ENCODE measurements around the gene G6PC1. TPM values are rescaled to one million over a fixed set of nuclear protein-coding genes. Genes with fewer than 3 reads are reported as not detected.
"Not testable (repeated sequence)": the region's sequence is repeated elsewhere in the genome, so short reads cannot be mapped to it uniquely, and the experiment has no call there.

G6PC1 gene
- total RNA-seq, 1 experiment from 2014 or later: not detected

DNA sequence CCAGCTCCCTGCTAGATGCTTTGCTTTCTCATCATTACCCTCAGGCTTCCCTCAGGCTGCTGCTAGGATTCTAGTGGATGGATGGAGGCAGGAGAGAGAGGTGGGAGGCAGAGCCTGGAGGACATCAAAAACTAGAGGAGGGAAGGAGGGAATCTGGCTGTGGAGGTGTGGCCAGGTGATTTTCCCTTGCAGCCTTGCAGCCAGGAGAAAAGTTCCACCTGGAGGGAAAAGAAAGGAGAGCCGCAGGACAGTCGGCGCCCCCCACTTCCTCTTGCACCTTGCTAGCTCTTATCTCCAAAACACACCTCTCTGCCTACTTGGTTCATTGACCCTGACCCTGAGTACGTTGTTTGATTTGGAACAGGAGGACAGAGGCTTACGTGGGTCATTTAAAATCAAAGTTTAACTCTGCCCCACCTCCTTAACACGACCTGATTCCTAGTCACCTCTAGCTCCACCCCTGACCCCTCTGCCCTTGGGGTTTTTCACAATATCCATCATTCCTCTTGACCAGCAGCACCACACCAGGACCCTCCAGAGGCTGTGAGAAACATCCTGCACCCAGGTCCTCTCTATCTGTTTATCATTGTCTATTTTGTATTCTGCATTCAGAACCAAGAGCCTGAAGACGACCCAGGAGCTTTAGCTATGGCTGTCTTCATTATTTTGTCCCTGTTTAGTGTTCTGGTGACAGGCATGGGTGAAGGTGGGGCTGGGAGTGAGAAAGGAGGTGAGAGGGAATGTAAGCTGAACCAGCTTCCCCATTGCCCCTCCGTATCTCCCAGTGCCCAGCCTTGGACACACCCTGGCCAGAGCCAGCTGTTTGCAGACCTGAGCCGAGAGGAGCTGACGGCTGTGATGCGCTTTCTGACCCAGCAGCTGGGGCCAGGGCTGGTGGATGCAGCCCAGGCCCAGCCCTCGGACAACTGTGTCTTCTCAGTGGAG is 33.7 kb upstream of the G6PC1 start:
- H3K9me3 ChIP-seq: peaks cover 8% of the 10 kb centered on the region; the same call in 1 of the 2 replicates
- no peaks in the 10 kb centered on the region for H3K27me3 ChIP-seq (replicated peaks; ENCODE audit: control insufficient read depth, insufficient read depth, low read length)
- peaks cover 30% of the 10 kb centered on the region for H3K9me3 Mint-ChIP-seq (ENCODE audit: unreplicated experiment)
- intact Hi-C loops (cut with micrococcal nuclease; ENCODE audit: unreplicated experiment): no loop called here
- no TSS peak for BruUV-seq (replicated peaks)
- peaks cover 7% of the 10 kb centered on the region for H3K4me1 ChIP-seq
- H3K36me3 ChIP-seq (ENCODE audit: control insufficient read depth, insufficient read depth, low read length): no peaks in the 10 kb centered on the region
- no peak for DNase-seq
- CTCF ChIA-PET: interaction anchor here (0.6 to 1.3 kb wide), 3 partner anchors 11 to 33 kb away, joined by 3 to 9 read pairs (median 3); partner anchors contain the start of gene PSME3
- H3K4me1 Mint-ChIP-seq (ENCODE audit: low read depth, unreplicated experiment): peaks cover 18% of the 10 kb centered on the region
- POLR2A ChIA-PET: no interaction called here
- no peaks in the 10 kb centered on the region for H3K36me3 Mint-ChIP-seq (ENCODE audit: insufficient read depth, unreplicated experiment)
- no peak overlapping the region for H3K4me3 ChIP-seq (ENCODE audit: low read depth, low read length)
- no peaks in the 10 kb centered on the region for H3K27me3 Mint-ChIP-seq (ENCODE audit: insufficient read depth, unreplicated experiment)
- no peak overlapping the region for H3K4me3 Mint-ChIP-seq (ENCODE audit: unreplicated experiment)
- TF ChIP-seq, protein P1, sequence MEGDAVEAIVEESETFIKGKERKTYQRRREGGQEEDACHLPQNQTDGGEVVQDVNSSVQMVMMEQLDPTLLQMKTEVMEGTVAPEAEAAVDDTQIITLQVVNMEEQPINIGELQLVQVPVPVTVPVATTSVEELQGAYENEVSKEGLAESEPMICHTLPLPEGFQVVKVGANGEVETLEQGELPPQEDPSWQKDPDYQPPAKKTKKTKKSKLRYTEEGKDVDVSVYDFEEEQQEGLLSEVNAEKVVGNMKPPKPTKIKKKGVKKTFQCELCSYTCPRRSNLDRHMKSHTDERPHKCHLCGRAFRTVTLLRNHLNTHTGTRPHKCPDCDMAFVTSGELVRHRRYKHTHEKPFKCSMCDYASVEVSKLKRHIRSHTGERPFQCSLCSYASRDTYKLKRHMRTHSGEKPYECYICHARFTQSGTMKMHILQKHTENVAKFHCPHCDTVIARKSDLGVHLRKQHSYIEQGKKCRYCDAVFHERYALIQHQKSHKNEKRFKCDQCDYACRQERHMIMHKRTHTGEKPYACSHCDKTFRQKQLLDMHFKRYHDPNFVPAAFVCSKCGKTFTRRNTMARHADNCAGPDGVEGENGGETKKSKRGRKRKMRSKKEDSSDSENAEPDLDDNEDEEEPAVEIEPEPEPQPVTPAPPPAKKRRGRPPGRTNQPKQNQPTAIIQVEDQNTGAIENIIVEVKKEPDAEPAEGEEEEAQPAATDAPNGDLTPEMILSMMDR (IDR thresholded peaks at IDR 0.05; ENCODE audit: insufficient read depth in 1 of 2, low read depth in 1 of 2, low read length in 1 of 2, severe bottlenecking in 1 of 2, unreplicated experiment in 1 of 2): no peak
- peak overlapping the region; percentile 65 for H3K27ac Mint-ChIP-seq (ENCODE audit: unreplicated experiment)

GRCh38 chr17:42867694-42868261 is 32.8 kb upstream of the G6PC1 start:
- H3K4me3 Mint-ChIP-seq (ENCODE audit: unreplicated experiment); BruUV-seq (replicated peaks); H3K27me3 ChIP-seq (replicated peaks; ENCODE audit: control insufficient read depth, insufficient read depth, low read length); H3K27me3 Mint-ChIP-seq (ENCODE audit: insufficient read depth, unreplicated experiment); H3K9me3 ChIP-seq; H3K4me1 ChIP-seq; H3K36me3 Mint-ChIP-seq (ENCODE audit: insufficient read depth, unreplicated experiment); intact Hi-C loops (cut with micrococcal nuclease; ENCODE audit: unreplicated experiment); H3K27ac Mint-ChIP-seq (ENCODE audit: unreplicated experiment); DNase-seq; H3K4me3 ChIP-seq (ENCODE audit: low read depth, low read length); POLR2A ChIA-PET; H3K36me3 ChIP-seq (ENCODE audit: control insufficient read depth, insufficient read depth, low read length): not testable (repeated sequence)
- CTCF ChIA-PET: interaction anchor here (0.6 to 0.8 kb wide), 2 partner anchors 10 to 23 kb away, joined by 3 to 9 read pairs; no protein-coding TSS in a partner anchor
- Mint-ChIP-seq H3K9me3 (ENCODE audit: unreplicated experiment) (peaks cover 31% of the 10 kb centered on the region), H3K4me1 (ENCODE audit: low read depth, unreplicated experiment) (peaks cover 18% of the 10 kb centered on the region)

- CTCF ChIA-PET: no interaction called here
These were observed 32.3 kb upstream of the G6PC1 start for GRCh38 chr17:42868338-42868737.

More at GRCh38 chr17:42868338-42868737, 32.3 kb upstream of the G6PC1 start:
- Mint-ChIP-seq H3K27ac (ENCODE audit: unreplicated experiment) (no peak overlapping the region), H3K4me1 (ENCODE audit: low read depth, unreplicated experiment) (peaks cover 18% of the 10 kb centered on the region), H3K4me3 (ENCODE audit: unreplicated experiment) (no peak overlapping the region), H3K9me3 (ENCODE audit: unreplicated experiment) (peaks cover 29% of the 10 kb centered on the region), H3K27me3 (ENCODE audit: insufficient read depth, unreplicated experiment) (no peaks in the 10 kb centered on the region), H3K36me3 (ENCODE audit: insufficient read depth, unreplicated experiment) (no peaks in the 10 kb centered on the region)
- TF ChIP-seq, protein P1 (IDR thresholded peaks at IDR 0.05; ENCODE audit: insufficient read depth in 1 of 2, low read depth in 1 of 2, low read length in 1 of 2, severe bottlenecking in 1 of 2, unreplicated experiment in 1 of 2): no peak
- POLR2A ChIA-PET: no interaction called here
- peaks cover 7% of the 10 kb centered on the region for H3K4me1 ChIP-seq
- BruUV-seq (replicated peaks): no TSS peak
- no peak for DNase-seq
- intact Hi-C loops (cut with micrococcal nuclease; ENCODE audit: unreplicated experiment): no loop called here
- H3K27me3 ChIP-seq (replicated peaks; ENCODE audit: control insufficient read depth, insufficient read depth, low read length): no peaks in the 10 kb centered on the region
- peaks cover 8% of the 10 kb centered on the region; the same call in 1 of the 2 replicates for H3K9me3 ChIP-seq
- H3K36me3 ChIP-seq (ENCODE audit: control insufficient read depth, insufficient read depth, low read length): no peaks in the 10 kb centered on the region
- no peak overlapping the region for H3K4me3 ChIP-seq (ENCODE audit: low read depth, low read length)
